ENCODE data around the gene SLC38A10. TPM values are rescaled to one million over a fixed set of nuclear protein-coding genes. Genes with fewer than 3 reads are reported as not detected.
A peak's percentile ranks its signal among the peaks of the same experiment; 100 is the strongest.

The SLC38A10 gene
- total and polyA plus RNA-seq, 10 of the 15 experiments (the other 5 are each of a cell fraction or from before 2014, with no cell fraction given), result 0.52 to 67.9 (median 22.1) TPM

GRCh38 chr17:81244358-81245023 lies 50.6 kb downstream of the SLC38A10 start:
- Histone ChIP-seq H3K79me2 (ENCODE audit: control insufficient read depth, insufficient read depth, low read length) (peaks cover 21% of the 10 kb centered on the region), H3K36me3 (ENCODE audit: control insufficient read depth in 2 of 2, insufficient read depth in 2 of 2, low read length in 1 of 2) (peaks cover 0 to 2% of the 10 kb centered on the region in 2 experiments; a peak in 2 of 4 replicates), H3K9ac (ENCODE audit: control insufficient read depth, insufficient read depth, low read length) (no peak overlapping the region), H2AFZ (ENCODE audit: control insufficient read depth, low read depth, low read length) (no peak overlapping the region), H3K4me1 (ENCODE audit: control insufficient read depth, insufficient read depth, low read length) (peaks cover 23% of the 10 kb centered on the region), H3K27ac (ENCODE audit: control insufficient read depth, insufficient read depth) (peak overlapping the region; percentile 56), H3K27me3 (replicated peaks in 1 of 2; ENCODE audit: control insufficient read depth in 2 of 2, insufficient read depth in 2 of 2, low read length in 1 of 2) (no peaks in the 10 kb centered on the region), H3K4me3 (no peak overlapping the region), H3K4me2 (ENCODE audit: control insufficient read depth, insufficient read depth) (peak overlapping the region; percentile 13; the same call in 1 of the 2 replicates), H4K20me1 (ENCODE audit: control insufficient read depth, insufficient read depth) (no peaks in the 10 kb centered on the region), H3K9me3 (replicated peaks; ENCODE audit: control insufficient read depth, insufficient read depth, low read length) (no peaks in the 10 kb centered on the region)
- BruUV-seq (replicated peaks), result no TSS peak
- POLR2A ChIA-PET, result interaction anchor here (0.5 kb wide), 1 partner anchor 254 kb away, joined by 4 read pairs; no protein-coding TSS in a partner anchor
- in situ Hi-C loops (cut with MboI) (loop anchor here (5.0 to 25.0 kb wide), 2 partner anchors 97 to 232 kb away; no protein-coding TSS in a partner anchor), intact Hi-C loops (cut with micrococcal nuclease; ENCODE audit: unreplicated experiment) (no loop called here)
- ATAC-seq (peak; percentile 7), DNase-seq (ENCODE audit: low read depth, low spot score) (no peak), FAIRE-seq (no peak)
- 24% methylated on average over 24 of the region's 24 CpGs for WGBS (ENCODE audit: insufficient coverage, insufficient replicate concordance, low lambda C conversion rate, missing lambda C conversion rate)
- RAD21 ChIA-PET (ENCODE audit: unreplicated experiment), result no interaction called here
- CTCF ChIA-PET, result interaction anchor here (1.0 to 1.4 kb wide), 3 partner anchors 47 to 357 kb away, joined by 3 to 4 read pairs (median 4); no protein-coding TSS in a partner anchor
- SMC1A ChIA-PET (ENCODE audit: uncharacterized antibody, unreplicated experiment), result no interaction called here
- TF ChIP-seq MXI1 (IDR thresholded peaks at IDR 0.05; ENCODE audit: low read depth, low read length) (0 out of 2 replicates have a peak, but pooled peaks have one; percentile 35), CHD4 (IDR thresholded peaks at IDR 0.05) (no peak), POLR2AphosphoS2 (IDR thresholded peaks at IDR 0.05; ENCODE audit: low read depth, low read length) (0 out of 2 replicates have a peak, but pooled peaks have one; percentile 12), IKZF1 (conservative IDR thresholded peaks at IDR 0.05) (no peak), NFIC (IDR thresholded peaks at IDR 0.05; ENCODE audit: low read depth, low read length) (no peak), MTA2 (IDR thresholded peaks at IDR 0.05; ENCODE audit: low read depth) (no peak), BHLHE40 (IDR thresholded peaks at IDR 0.05; ENCODE audit: borderline replicate concordance in 1 of 2, low read depth in 2 of 2, low read length in 1 of 2) (peak in 1 of 2 experiments; percentile 54; a peak in 2 of 4 replicates), ATF7 (IDR thresholded peaks at IDR 0.05; ENCODE audit: low read depth) (no peak), PAX5 (IDR thresholded peaks at IDR 0.05; ENCODE audit: borderline replicate concordance, low read depth, low read length) (0 out of 2 replicates have a peak, but pooled peaks have one; percentile 57), TBL1XR1 (IDR thresholded peaks at IDR 0.05; ENCODE audit: low read depth, low read length) (no peak), TCF3 (IDR thresholded peaks at IDR 0.05; ENCODE audit: borderline replicate concordance, insufficient read depth, low read depth, low read length) (0 out of 2 replicates have a peak, but pooled peaks have one; percentile 9), EZH2 (IDR thresholded peaks at IDR 0.05; ENCODE audit: borderline replicate concordance, control insufficient read depth, low read depth, low read length) (no peak), TAF1 (IDR thresholded peaks at IDR 0.05; ENCODE audit: borderline replicate concordance, low read depth, low read length) (no peak), POLR2A (IDR thresholded peaks at IDR 0.05; ENCODE audit: low read depth, low read length) (peak; percentile 70), EGR1 (IDR thresholded peaks at IDR 0.05; ENCODE audit: borderline replicate concordance in 1 of 2, low read depth in 2 of 2, low read length in 2 of 2) (no peak), NRF1 (conservative IDR thresholded peaks at IDR 0.05; ENCODE audit: low read depth, low read length) (no peak), NR2F1 (conservative IDR thresholded peaks at IDR 0.05) (peak; percentile 17; the same call in 1 of the 2 replicates), SPI1 (IDR thresholded peaks at IDR 0.05; ENCODE audit: borderline replicate concordance, insufficient read depth, low read depth, low read length) (no peak), CREB1 (IDR thresholded peaks at IDR 0.05; ENCODE audit: low read depth) (no peak), POLR2AphosphoS5 (IDR thresholded peaks at IDR 0.05; ENCODE audit: low read length) (peak; percentile 56; the same call in 1 of the 2 replicates), NBN (IDR thresholded peaks at IDR 0.05) (no peak), ZSCAN29 (IDR thresholded peaks at IDR 0.05) (no peak), SMAD1 (IDR thresholded peaks at IDR 0.05; ENCODE audit: low read depth, partially characterized antibody) (no peak)
- TF ChIP-seq, protein P1, sequence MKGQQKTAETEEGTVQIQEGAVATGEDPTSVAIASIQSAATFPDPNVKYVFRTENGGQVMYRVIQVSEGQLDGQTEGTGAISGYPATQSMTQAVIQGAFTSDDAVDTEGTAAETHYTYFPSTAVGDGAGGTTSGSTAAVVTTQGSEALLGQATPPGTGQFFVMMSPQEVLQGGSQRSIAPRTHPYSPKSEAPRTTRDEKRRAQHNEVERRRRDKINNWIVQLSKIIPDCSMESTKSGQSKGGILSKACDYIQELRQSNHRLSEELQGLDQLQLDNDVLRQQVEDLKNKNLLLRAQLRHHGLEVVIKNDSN (IDR thresholded peaks at IDR 0.05; ENCODE audit: borderline replicate concordance, extremely low read length, insufficient read depth, low read depth, low read length), result peak; percentile 10
